SK-N-MC (cell line): ENCODE results near the gene ZBTB21.
"Not testable (repeated sequence)": the region's sequence is repeated elsewhere in the genome, so short reads cannot be mapped to it uniquely, and the experiment has no call there.

ENCODE experiments used
- DNase-seq: peaks from one replicate; pipeline ENCODE4 v3.0.0-alpha.2; 2011; ENCODE audit warnings: low read depth, low spot score
- H3K27ac ChIP-seq: fragments of 200-600 bp; sonication (generic); 2 replicates; pipeline ENCODE4 v1.5.1; 2016; ENCODE audit warnings: mixed run types
- H3K36me3 ChIP-seq: fragments of 200-600 bp; sonication (generic); 2 replicates; pipeline ENCODE4 v1.6.1; 2017; ENCODE audit warnings: antibody characterized with exemption, low read length, mixed read lengths; ENCODE audit not compliant: insufficient read depth
- H3K4me3 ChIP-seq: fragments of 200-600 bp; sonication (generic); 2 replicates; pipeline ENCODE4 v1.5.1; 2016
- H3K9ac ChIP-seq: fragments of 200-600 bp; sonication (generic); 2 replicates; pipeline ENCODE4 v1.8.0; 2017; ENCODE audit warnings: mixed run types, mixed read lengths; ENCODE audit not compliant: insufficient read length
- H3K9me3 ChIP-seq: fragments of 200-600 bp; sonication (generic); 2 replicates; pipeline ENCODE4 v1.6.1; 2017; ENCODE audit warnings: low read depth, mild to moderate bottlenecking, antibody characterized with exemption, low read length, moderate library complexity, mixed read lengths
- EZH2 ChIP-seq: fragments of 200-600 bp; sonication (generic); IDR thresholded peaks from one replicate; pipeline ENCODE4 v1.6.1; 2017; ENCODE audit warnings: antibody characterized with exemption
- FOXP2 ChIP-seq: optimal IDR thresholded peaks from 2 replicates; pipeline ENCODE3; 2011; ENCODE audit warnings: mild to moderate bottlenecking, moderate library complexity; ENCODE audit not compliant: insufficient read depth; ENCODE audit errors: extremely low read length, control extremely low read depth
- POLR2AphosphoS5 ChIP-seq: IDR thresholded peaks from 2 replicates; pipeline ENCODE4 v1.6.1; 2012; ENCODE audit warnings: mild to moderate bottlenecking, low read depth, low read length, borderline replicate concordance

Gene ZBTB21

DNA sequence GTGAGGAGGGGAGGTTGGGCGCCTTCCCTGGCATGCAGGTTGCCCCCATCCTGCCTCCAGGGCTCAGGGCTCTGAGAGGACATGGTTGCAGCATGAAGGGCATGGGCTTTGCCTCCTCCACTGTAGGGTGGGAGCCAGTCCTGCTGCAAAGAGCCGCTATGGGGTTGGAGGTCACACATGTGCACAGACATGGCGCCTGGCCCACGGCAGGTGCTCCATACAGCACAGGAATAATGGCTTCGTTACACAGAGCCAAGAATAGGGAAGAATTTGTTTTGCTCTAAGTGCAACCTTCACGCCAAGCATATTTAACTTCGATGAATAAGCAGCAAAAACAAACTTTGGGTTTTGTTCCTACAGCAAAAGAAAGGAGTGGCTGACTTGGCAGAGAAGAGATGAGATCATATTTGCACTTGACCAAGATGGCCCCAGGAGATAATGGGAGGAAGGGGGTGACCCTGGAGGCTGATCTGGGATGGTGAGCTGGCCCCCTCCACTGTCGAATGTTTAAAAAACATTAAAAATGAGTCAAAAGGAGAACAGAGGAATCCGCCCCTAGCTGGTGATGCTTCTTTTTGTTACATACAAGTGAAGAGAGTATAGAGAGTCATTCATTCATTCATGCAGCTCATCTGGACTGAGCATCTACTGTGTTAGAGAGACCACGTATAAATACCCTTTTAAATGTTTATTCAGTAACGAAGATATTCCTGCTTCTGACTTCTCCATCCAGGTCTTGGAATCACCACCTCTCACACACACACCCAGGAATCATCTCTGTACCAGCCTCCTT lies 43.9 kb downstream of the ZBTB21 start:
- Histone ChIP-seq H3K4me3 (no peak overlapping the region), H3K27ac (no peak overlapping the region), H3K9me3 (no peaks in the 10 kb centered on the region), H3K36me3 (no peaks in the 10 kb centered on the region), H3K9ac (no peak overlapping the region)
- no peak for TF ChIP-seq EZH2
- TF ChIP-seq FOXP2, result no peak
- TF ChIP-seq POLR2AphosphoS5, result no peak
- DNase-seq, result no peak

DNA sequence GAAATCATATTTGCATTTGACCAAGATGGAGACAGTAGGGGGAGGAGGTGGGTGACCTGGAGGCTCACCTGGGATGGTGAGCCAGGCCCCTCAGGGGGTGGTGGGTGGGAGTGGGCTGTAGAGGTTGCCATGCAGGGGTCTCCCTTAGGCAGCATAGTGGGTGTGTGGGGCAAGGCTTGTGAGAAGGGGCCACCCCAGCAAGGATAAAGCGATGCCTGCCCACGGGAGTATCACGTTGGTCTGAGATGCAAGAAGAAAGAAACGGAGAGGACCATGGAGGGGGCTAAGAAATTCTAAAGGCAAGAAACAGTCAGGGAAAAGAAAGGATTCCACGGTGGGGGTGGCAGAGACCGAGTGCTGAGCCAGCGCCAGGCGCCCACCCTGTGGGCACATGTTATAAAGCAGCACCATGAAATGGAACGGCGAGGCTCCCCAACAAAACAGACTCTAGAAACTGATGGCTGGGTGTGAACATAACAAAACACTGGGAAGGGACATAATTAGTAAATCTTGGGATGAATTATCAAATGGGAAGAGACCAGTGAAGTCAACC lies 44.6 kb downstream of the ZBTB21 start:
- Histone ChIP-seq H3K9ac (no peak overlapping the region), H3K27ac (no peak overlapping the region), H3K4me3 (no peak overlapping the region), H3K36me3 (no peaks in the 10 kb centered on the region), H3K9me3 (no peaks in the 10 kb centered on the region)
- TF ChIP-seq POLR2AphosphoS5 (no peak), EZH2 (no peak), FOXP2 (no peak)
- no peak for DNase-seq

DNA sequence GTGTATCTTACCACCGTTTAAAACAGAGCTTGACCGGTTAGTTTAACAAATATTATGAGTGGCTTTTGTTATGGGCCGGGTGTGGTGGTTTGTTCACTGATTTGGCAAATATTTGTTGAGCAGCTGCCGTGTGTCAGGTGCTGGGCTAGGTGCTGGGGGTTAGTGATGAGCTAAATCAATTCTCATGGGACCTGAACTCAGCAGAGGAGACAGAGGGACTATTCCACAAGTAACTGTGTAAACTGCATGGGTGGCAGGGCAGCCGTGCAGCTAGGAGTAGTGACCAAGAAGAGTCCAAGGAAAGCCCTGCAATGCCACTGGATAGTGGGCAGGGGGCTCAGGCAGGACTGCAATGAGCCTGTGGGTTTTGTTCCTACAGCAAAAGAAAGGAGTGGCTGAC lies 45.1 kb downstream of the ZBTB21 start:
- no peak for DNase-seq

DNA sequence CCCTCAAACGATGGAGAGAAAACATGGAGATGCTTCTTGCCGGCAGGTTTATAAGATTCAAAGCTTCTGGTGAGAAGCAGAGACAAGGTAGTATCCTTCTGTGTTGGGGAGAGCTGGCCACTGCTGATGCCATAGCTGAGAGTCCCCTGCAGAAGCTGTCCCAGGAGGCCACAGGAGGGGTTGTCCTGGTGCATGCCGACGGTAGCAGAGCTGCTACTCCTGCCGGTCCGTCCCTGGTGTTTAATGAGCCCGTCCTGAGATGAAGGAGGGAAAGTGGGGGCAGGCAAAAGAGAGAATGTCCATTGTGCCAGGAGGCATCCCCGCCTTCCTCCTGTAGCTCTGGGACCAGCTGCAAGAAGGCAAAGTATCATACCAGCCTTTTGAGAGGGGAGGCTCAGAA lies 46.0 kb downstream of the ZBTB21 start:
- H3K9me3 ChIP-seq, result no peaks in the 10 kb centered on the region
- no peak overlapping the region for H3K27ac ChIP-seq
- TF ChIP-seq POLR2AphosphoS5, result no peak
- TF ChIP-seq EZH2, result no peak
- TF ChIP-seq FOXP2, result no peak
- H3K4me3 ChIP-seq, result no peak overlapping the region
- no peak overlapping the region for H3K9ac ChIP-seq
- DNase-seq, result no peak
- no peaks in the 10 kb centered on the region for H3K36me3 ChIP-seq

More for the DNA sequence above, 45.1 kb downstream of the ZBTB21 start:
- Histone ChIP-seq H3K9me3 (no peaks in the 10 kb centered on the region), H3K9ac (no peak overlapping the region), H3K36me3 (no peaks in the 10 kb centered on the region), H3K4me3 (no peak overlapping the region), H3K27ac (no peak overlapping the region)
- TF ChIP-seq POLR2AphosphoS5 (no peak), FOXP2 (no peak), EZH2 (no peak)

DNA sequence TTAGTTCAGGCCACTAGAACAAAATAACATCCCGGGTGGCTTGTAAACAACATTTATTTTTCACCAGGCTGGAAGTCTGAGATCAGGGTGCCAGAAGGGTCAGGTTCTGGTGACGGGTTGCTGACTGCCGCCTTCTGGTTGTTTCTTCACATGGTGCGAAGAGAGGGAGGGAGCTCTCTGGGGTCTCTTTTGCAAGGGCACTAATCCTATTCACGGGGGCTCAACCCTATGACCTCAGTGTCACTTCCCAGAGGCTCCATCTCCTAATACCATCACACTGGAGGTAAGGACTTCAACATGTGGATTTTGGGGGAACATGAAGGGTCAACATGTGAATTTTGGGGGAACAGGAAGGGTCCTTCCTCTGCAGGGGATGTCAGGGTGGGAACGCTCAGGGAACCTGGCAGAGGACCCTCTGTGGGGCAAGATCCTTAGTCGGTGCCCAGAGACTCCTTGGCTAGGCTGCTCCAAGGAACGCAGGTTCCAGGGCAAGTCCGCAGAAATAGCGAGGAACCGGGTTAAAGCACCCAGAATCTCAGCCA lies 47.7 kb downstream of the ZBTB21 start:
- TF ChIP-seq FOXP2 (no peak), EZH2 (no peak), POLR2AphosphoS5 (no peak)
- no peak overlapping the region for H3K4me3 ChIP-seq
- H3K36me3 ChIP-seq, result no peaks in the 10 kb centered on the region
- H3K9ac ChIP-seq, result no peak overlapping the region
- no peak overlapping the region for H3K27ac ChIP-seq
- DNase-seq, result no peak
- no peaks in the 10 kb centered on the region for H3K9me3 ChIP-seq

DNA sequence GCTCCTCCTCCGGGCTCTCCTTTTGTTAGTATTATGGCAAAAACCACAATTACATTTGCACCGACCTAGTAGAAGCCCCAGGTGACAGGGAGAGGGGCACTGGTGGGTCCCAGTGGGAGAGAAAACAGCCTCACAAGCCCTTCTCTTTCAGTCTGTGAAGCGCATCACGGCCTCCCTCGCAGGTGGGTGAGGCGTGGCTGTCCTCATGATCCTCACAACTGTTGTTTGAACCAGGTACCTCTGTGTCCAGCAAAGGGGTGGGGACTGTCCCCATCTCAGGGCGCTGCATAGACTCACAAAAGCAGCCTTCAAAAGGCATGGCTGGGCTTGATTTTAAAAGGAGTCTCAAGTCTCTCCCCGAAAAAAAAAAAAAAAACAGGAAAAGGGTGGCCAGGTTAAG lies 48.4 kb downstream of the ZBTB21 start:
- no peak overlapping the region for H3K27ac ChIP-seq
- DNase-seq, result no peak
- no peak overlapping the region for H3K4me3 ChIP-seq
- TF ChIP-seq FOXP2 (no peak), POLR2AphosphoS5 (no peak), EZH2 (no peak)
- no peak overlapping the region for H3K9ac ChIP-seq
- no peaks in the 10 kb centered on the region for H3K36me3 ChIP-seq
- H3K9me3 ChIP-seq, result no peaks in the 10 kb centered on the region

DNA sequence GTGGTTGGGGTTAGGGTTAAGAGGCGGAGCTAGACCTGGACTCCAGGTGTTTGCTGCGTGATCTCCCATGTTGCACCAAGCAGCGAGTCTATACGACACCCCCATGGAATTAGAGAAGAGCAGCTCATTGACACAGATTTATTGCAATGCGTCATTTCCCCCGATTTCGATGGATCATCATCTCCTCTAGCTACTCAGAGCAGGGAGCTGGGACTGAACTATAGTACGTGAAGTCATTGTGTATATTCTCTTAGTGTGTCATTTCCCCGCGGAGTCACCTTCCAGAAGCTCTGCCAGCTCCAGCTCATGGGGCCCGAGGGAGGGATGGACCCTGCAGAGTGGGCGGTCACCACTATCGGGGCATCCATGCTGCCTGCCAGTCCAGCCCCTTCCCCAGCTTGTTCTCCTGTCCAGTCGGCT lies 48.9 kb downstream of the ZBTB21 start:
- Histone ChIP-seq H3K27ac (no peak overlapping the region), H3K9me3 (no peaks in the 10 kb centered on the region), H3K4me3 (no peak overlapping the region), H3K36me3 (no peaks in the 10 kb centered on the region), H3K9ac (no peak overlapping the region)
- no peak for TF ChIP-seq EZH2
- DNase-seq, result no peak

DNA sequence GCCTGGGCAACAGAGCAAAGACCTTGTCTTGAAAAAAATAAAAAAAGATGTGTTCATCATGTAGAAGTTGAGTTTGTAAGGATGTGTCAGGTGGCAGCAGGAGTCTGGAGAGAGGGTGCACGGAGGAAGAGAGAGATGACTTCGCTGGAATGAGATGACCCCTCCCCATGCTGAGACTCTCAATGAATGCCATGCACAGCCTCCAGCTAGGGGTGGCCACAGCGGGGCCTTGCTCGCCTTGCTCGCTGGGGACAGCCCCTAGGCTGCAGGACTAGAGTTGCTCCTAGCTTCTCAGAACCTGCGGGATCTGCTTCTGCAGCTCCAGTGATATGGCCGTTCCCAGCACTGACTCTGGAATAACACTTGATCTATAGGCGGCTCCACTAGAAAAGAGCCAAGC lies 49.8 kb downstream of the ZBTB21 start:
- H3K4me3 ChIP-seq, result no peak overlapping the region
- H3K9ac ChIP-seq, result no peak overlapping the region
- DNase-seq, result no peak
- TF ChIP-seq FOXP2 (no peak), EZH2 (no peak)
- H3K9me3 ChIP-seq, result no peaks in the 10 kb centered on the region
- no peaks in the 10 kb centered on the region for H3K36me3 ChIP-seq
- H3K27ac ChIP-seq, result no peak overlapping the region

DNA sequence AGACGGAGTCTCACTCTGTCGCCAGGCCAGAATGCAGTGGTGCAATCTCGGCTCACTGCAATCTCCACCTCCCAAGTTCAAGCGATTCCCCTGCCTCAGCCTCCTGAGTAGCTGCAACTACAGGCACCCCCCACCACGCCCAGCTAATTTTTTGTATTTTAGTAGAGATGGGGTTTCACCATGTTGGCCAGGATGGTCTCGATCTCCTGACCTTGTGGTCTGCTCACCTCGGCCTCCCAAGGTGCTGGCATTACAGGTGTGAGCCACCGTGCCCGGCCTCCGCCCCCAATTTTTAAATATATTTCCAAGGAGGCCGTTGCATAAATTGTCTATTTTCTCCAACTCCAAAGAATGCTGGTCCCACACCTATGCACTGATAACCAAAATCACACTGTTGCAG lies 50.5 kb downstream of the ZBTB21 start:
- not testable (repeated sequence) for H3K4me3 ChIP-seq, H3K9me3 ChIP-seq, H3K27ac ChIP-seq, H3K36me3 ChIP-seq, DNase-seq, H3K9ac ChIP-seq
